Kidney glomerular epithelial cell (primary cell): Measurements from ENCODE around the gene CRKL.
"Not testable (repeated sequence)": the region's sequence is repeated elsewhere in the genome, so short reads cannot be mapped to it uniquely, and the experiment has no call there.

Experiments
- DNase-seq: peaks from one replicate; lab custom pipeline; 2025; lab: John Stamatoyannopoulos, UW

CRKL gene

GRCh38 chr22:20935049-20935448, 17.8 kb downstream of the CRKL start:
- DNase-seq = not testable (repeated sequence)

- not testable (repeated sequence) for DNase-seq
Observed at GRCh38 chr22:20935780-20936539, 18.8 kb downstream of the CRKL start.

- DNase-seq = no peak
Observed at GRCh38 chr22:20937031-20937793, 20.0 kb downstream of the CRKL start.

- DNase-seq = no peak
Observed at GRCh38 chr22:20937794-20938671, 20.8 kb downstream of the CRKL start.

- DNase-seq = not testable (repeated sequence)
Observed at GRCh38 chr22:20939457-20940185, 22.4 kb downstream of the CRKL start.

GRCh38 chr22:20940186-20940651, 23.0 kb downstream of the CRKL start:
- no peak for DNase-seq

GRCh38 chr22:20940904-20941385, 23.7 kb downstream of the CRKL start:
- DNase-seq = no peak

GRCh38 chr22:20942203-20942902, 25.1 kb downstream of the CRKL start:
- DNase-seq = not testable (repeated sequence)

GRCh38 chr22:20943104-20943933, 26.1 kb downstream of the CRKL start:
- DNase-seq = no peak

GRCh38 chr22:20944042-20944441, 26.8 kb downstream of the CRKL start:
- no peak for DNase-seq

GRCh38 chr22:20945578-20945934, 28.3 kb downstream of the CRKL start:
- DNase-seq = no peak

GRCh38 chr22:20946080-20946986, 29.1 kb downstream of the CRKL start:
- no peak for DNase-seq

GRCh38 chr22:20946991-20947390, 29.8 kb downstream of the CRKL start:
- no peak for DNase-seq

GRCh38 chr22:20948450-20948849, 31.2 kb downstream of the CRKL start:
- no peak for DNase-seq

GRCh38 chr22:20948989-20949388, 31.8 kb downstream of the CRKL start:
- no peak for DNase-seq

- no peak for DNase-seq
Observed at GRCh38 chr22:20949698-20950183, 32.5 kb downstream of the CRKL start.

- DNase-seq = no peak
Observed at GRCh38 chr22:20951151-20951931, 34.1 kb downstream of the CRKL start.

- DNase-seq = no peak
Observed at GRCh38 chr22:20951932-20952380, 34.7 kb downstream of the CRKL start.
